Measurements from ENCODE around the gene THBD. TPM values are rescaled to one million over a fixed set of nuclear protein-coding genes. Genes with fewer than 3 reads are reported as not detected.

THBD gene
- polyA plus RNA-seq, 3 donors: 7.4 to 194 (median 30.2) TPM

- Histone ChIP-seq H3K9ac (ENCODE audit: insufficient read depth, low read length, poor library complexity, severe bottlenecking) (no peak overlapping the region), H3K4me2 (replicated peaks; ENCODE audit: extremely low read depth, low read length, poor library complexity, severe bottlenecking) (peak overlapping the region; percentile 95), H4K20me1 (ENCODE audit: insufficient read depth, low read length) (peaks cover 70% of the 10 kb centered on the region), H2AFZ (ENCODE audit: insufficient read depth, low read depth, low read length, poor library complexity, severe bottlenecking) (no peak overlapping the region), H3K27me3 (ENCODE audit: control insufficient read depth in 2 of 2, insufficient read depth in 2 of 2, low read length in 2 of 2) (no peaks in the 10 kb centered on the region), H3K9me3 (replicated peaks in 1 of 2; ENCODE audit: control insufficient read depth in 1 of 2, insufficient read depth in 1 of 2, low read length in 2 of 2) (no peaks in the 10 kb centered on the region), H3K4me1 (ENCODE audit: control insufficient read depth in 1 of 2, insufficient read depth in 2 of 2, low read length in 2 of 2) (peaks cover 61 to 78% of the 10 kb centered on the region in 2 donors), H3K36me3 (replicated peaks in 1 of 2; ENCODE audit: control insufficient read depth in 1 of 2, insufficient read depth in 2 of 2, low read length in 2 of 2) (peaks cover 28 to 55% of the 10 kb centered on the region in 2 donors), H3K27ac (ENCODE audit: low read depth in 1 of 2, low read length in 2 of 2) (peak overlapping the region; percentile 5 to 97), H3K79me2 (ENCODE audit: insufficient read depth, low read length) (peaks cover 93% of the 10 kb centered on the region), H3K4me3 (replicated peaks in 1 of 3; ENCODE audit: low read depth in 2 of 3, low read length in 3 of 3) (peak overlapping the region; percentile 31 to 88 (median 64))
- DNase-seq: peak in 2 of 3 donors; percentile 27 to 33
- no peak for TF ChIP-seq CTCF (IDR thresholded peaks at IDR 0.05)
- peaks cover 68% of the 10 kb centered on the region for H3K4me1 Mint-ChIP-seq
- intact Hi-C loops (cut with micrococcal nuclease): loop anchor here (5.0 to 10.0 kb wide), 2 partner anchors 36 to 153 kb away; no protein-coding TSS in a partner anchor
- peaks cover 75 to 78% of the 10 kb centered on the region in 2 donors for H3K36me3 Mint-ChIP-seq
- no peaks in the 10 kb centered on the region for H3K9me3 Mint-ChIP-seq
- 93% methylated on average over 4 of the region's 9 CpGs for WGBS (ENCODE audit: insufficient coverage)
- peak overlapping the region; percentile 86 to 100 (median 98) for H3K27ac Mint-ChIP-seq
- H3K4me3 Mint-ChIP-seq: peak overlapping the region; percentile 94 to 97
- peaks cover 0 to 3% (median 1%) of the 10 kb centered on the region in 3 donors for H3K27me3 Mint-ChIP-seq (ENCODE audit: low read depth in 3 of 3)
Observed at GRCh38 chr20:23081263-23081819, 31.9 kb upstream of the THBD start.

GRCh38 chr20:23080521-23080920 is 31.0 kb upstream of the THBD start:
- H3K9me3 Mint-ChIP-seq: no peaks in the 10 kb centered on the region
- no peaks in the 10 kb centered on the region for H3K9me3 ChIP-seq (replicated peaks in 1 of 2; ENCODE audit: control insufficient read depth in 1 of 2, insufficient read depth in 1 of 2, low read length in 2 of 2)
- H3K4me3 ChIP-seq (replicated peaks in 1 of 3; ENCODE audit: low read depth in 2 of 3, low read length in 3 of 3): peak overlapping the region in 1 of 3 experiments; percentile 88
- peak overlapping the region in 1 of 2 donors; percentile 97 for H3K27ac ChIP-seq (ENCODE audit: low read depth in 1 of 2, low read length in 2 of 2)
- H3K9ac ChIP-seq (ENCODE audit: insufficient read depth, low read length, poor library complexity, severe bottlenecking): no peak overlapping the region
- H3K4me1 Mint-ChIP-seq: peaks cover 66% of the 10 kb centered on the region
- H3K36me3 Mint-ChIP-seq: peaks cover 81 to 86% of the 10 kb centered on the region in 2 donors
- TF ChIP-seq CTCF (IDR thresholded peaks at IDR 0.05): no peak
- H2AFZ ChIP-seq (ENCODE audit: insufficient read depth, low read depth, low read length, poor library complexity, severe bottlenecking): no peak overlapping the region
- peaks cover 28 to 56% of the 10 kb centered on the region in 2 donors for H3K36me3 ChIP-seq (replicated peaks in 1 of 2; ENCODE audit: control insufficient read depth in 1 of 2, insufficient read depth in 2 of 2, low read length in 2 of 2)
- peak overlapping the region; percentile 94 to 97 for H3K4me3 Mint-ChIP-seq
- H3K27ac Mint-ChIP-seq: peak overlapping the region; percentile 60 to 100 (median 97)
- H3K4me2 ChIP-seq (replicated peaks; ENCODE audit: extremely low read depth, low read length, poor library complexity, severe bottlenecking): peak overlapping the region; percentile 95
- peaks cover 84% of the 10 kb centered on the region for H3K79me2 ChIP-seq (ENCODE audit: insufficient read depth, low read length)
- DNase-seq: peak; percentile 65 to 83 (median 72)
- H4K20me1 ChIP-seq (ENCODE audit: insufficient read depth, low read length): peaks cover 71% of the 10 kb centered on the region
- no peaks in the 10 kb centered on the region for H3K27me3 ChIP-seq (ENCODE audit: control insufficient read depth in 2 of 2, insufficient read depth in 2 of 2, low read length in 2 of 2)
- 58% methylated on average over 3 of the region's 10 CpGs for WGBS (ENCODE audit: insufficient coverage)
- peaks cover 0 to 3% (median 1%) of the 10 kb centered on the region in 3 donors for H3K27me3 Mint-ChIP-seq (ENCODE audit: low read depth in 3 of 3)
- H3K4me1 ChIP-seq (ENCODE audit: control insufficient read depth in 1 of 2, insufficient read depth in 2 of 2, low read length in 2 of 2): peaks cover 55 to 69% of the 10 kb centered on the region in 2 donors
- intact Hi-C loops (cut with micrococcal nuclease): loop anchor here (5.0 to 10.0 kb wide), 2 partner anchors 37 to 154 kb away; no protein-coding TSS in a partner anchor

Data from CD14-positive monocyte (primary cell).